A549 treated with DMSO at 1 μM for 4 hours (cell line): ENCODE data around the gene TMEM245. TPM values are rescaled to one million over a fixed set of nuclear protein-coding genes. Genes with fewer than 3 reads are reported as not detected.

ENCODE experiments used
- total RNA-seq: library from RNA; stranded (reverse); fragments of 200-300 nt; extraction: Qiagen RNA extraction; gene quantifications from 5 replicates; pipeline ENCODE4 v1.2.3, GENCODE V29; 2022; ENCODE audit warnings: low read depth

The TMEM245 gene
- total RNA-seq = 39.6 to 60.6 TPM (median 52.9 TPM) in 5 replicates

GRCh38 chr9:109119439-109120203, at the start of gene TMEM245:
TMEM245 (minus strand) TSS chr9:109119947; CDS start chr9:109119913, 34 bp downstream.

DNA sequence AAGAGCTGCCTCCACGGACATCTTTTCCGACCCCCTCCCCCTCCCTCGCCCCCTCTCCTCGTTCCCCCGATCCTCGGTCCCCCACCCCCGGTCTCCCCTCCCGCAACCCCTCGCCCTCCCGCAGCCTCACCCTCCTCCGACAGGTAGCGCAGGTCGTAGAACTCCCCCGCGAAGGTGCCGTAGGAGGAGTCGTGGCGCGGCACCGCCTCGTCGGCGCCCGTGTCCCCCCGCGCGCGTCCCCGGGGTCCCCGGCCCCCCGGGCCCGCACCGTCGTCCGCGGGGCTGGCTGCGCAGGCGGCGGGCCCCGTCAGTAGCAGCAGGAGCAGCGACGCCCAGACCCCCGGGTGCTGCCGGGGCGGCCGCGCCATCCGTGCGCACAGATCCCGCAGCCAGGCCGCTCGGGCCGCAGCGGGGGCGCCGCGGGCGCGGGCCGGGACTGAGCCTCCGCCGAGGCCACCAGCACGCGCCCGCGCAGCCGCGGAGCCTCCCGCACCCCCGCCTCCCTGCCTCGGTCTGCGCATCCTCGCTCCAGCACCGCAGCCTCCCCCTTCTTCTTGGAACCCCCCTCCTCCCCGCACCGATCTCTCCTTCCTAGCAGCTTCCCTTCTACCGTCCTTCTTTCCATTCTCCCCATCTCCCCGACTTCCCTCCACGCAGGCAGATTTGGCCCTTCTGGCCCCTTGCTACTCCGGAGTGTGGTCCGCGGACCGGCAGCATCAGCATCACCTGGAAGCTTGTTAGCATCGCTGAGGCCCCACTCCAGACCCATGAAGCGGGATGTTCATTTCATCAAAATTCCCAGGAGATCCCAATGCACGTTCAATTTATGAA, 47.2 kb upstream of the TMEM245 start, which contains the start of gene FRRS1L:
Gene FRRS1L (minus strand): TSS at position 479 of the 831 bp plus-strand sequence. CDS start 111 bp downstream, at position 368.

DNA sequence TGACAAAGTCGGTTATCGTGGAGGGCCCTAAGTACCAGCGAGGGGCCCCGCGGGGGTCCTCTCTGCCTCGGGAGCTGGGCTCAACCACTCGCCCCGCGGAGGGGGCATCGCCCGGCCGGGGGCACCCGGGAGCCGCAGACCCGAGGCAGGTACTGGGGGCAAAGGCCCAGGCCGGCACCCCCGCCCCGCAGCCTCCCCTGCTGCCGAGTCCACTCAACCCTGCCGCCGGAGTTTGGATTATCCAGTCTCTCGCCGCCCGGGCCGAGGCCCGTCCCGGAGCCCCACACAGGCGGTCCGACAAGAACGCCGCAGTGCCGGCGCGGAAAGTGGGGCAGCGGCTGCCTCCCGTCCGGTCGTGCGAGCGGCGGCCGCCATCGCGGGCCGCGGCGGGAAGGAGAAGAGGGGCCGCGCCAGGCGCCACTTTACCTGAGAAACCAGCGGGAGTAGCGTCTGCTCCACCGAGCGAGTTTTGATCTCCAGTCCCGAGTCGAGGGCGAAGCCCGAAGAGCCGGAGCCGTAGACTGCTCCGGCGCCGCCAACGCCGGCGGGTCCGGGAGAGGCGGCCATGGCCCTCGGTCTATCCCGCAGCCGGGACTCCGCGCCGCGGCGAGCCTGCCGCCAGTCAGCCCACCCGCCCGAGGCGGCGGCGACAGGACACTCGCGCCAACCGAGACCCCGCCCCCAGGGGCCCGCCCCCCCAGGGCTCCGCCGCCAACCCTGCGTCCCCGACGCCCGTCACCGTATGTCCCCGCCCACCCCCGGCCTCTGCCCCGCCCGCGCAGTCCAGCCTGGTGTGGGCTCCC, 106.7 kb downstream of the TMEM245 start, which contains the start of gene CTNNAL1:
Gene CTNNAL1 (minus strand): TSS at position 624 of the 803 bp plus-strand sequence. CDS start 57 bp downstream, at position 567.

Other genes with a start within 250 kb of the TMEM245 start
- gene ELP1, start 185.8 kb downstream of the TMEM245 start, total RNA-seq = 16.6 to 23.3 TPM (median 21.5 TPM) in 5 replicates
- 20.7 to 22.7 TPM (median 22.0 TPM) in 5 replicates for gene ABITRAM, start 185.5 kb downstream of the TMEM245 start, total RNA-seq
- 54.0 to 63.2 TPM (median 56.0 TPM) in 5 replicates for gene CTNNAL1, start 106.4 kb downstream of the TMEM245 start, total RNA-seq
- 0.15 to 0.76 TPM (median 0.20 TPM) in 5 replicates for gene FRRS1L, start 47.3 kb upstream of the TMEM245 start, total RNA-seq
- 5.9 to 11.0 TPM (median 10.0 TPM) in 5 replicates for gene EPB41L4B, start 201.1 kb upstream of the TMEM245 start, total RNA-seq